Spleen (tissue), 11 donors: ENCODE measurements around the gene TACR1. TPM values are rescaled to one million over a fixed set of nuclear protein-coding genes. Genes with fewer than 3 reads are reported as not detected.

Experiments
- DNase-seq: peaks from one replicate; pipeline ENCODE4 v3.0.0-alpha.2; 2020
- H3K27ac ChIP-seq, 8 donors: fragments of 200-600 bp; sonication (generic) in 7 of 8; 1 replicate in 4 of 8; 2 replicates in 4 of 8; pipeline versions ENCODE4 v1.5.0 to v1.8.0; 2016 to 2021; ENCODE audit warnings: inconsistent platforms in 4 of 8, mild to moderate bottlenecking in 4 of 8, moderate library complexity in 1 of 8
- H3K27me3 ChIP-seq, 7 donors: fragments of 200-600 bp; sonication (generic) in 6 of 7; replicated peaks in 1 of 7; 1 replicate in 4 of 7; 2 replicates in 3 of 7; pipeline versions ENCODE4 v1.5.0 to v1.8.0; 2016 to 2021; ENCODE audit warnings: inconsistent platforms in 3 of 7, mild to moderate bottlenecking in 1 of 7
- H3K36me3 ChIP-seq, 6 donors: fragments of 200-600 bp; sonication (generic) in 5 of 6; 1 replicate in 4 of 6; 2 replicates in 2 of 6; pipeline versions ENCODE4 v1.5.0 to v1.8.0; 2016 to 2021; ENCODE audit warnings: inconsistent platforms in 2 of 6
- H3K4me1 ChIP-seq, 6 donors: fragments of 200-600 bp; sonication (generic) in 5 of 6; 1 replicate in 3 of 6; 2 replicates in 3 of 6; pipeline versions ENCODE4 v1.5.0 to v1.8.0; 2016 to 2021; ENCODE audit warnings: inconsistent platforms in 3 of 6
- H3K4me3 ChIP-seq, 8 donors: fragments of 200-600 bp; sonication (generic) in 7 of 8; 1 replicate in 4 of 8; 2 replicates in 4 of 8; pipeline versions ENCODE4 v1.5.0 to v1.8.0; 2016 to 2021; ENCODE audit warnings: inconsistent platforms in 4 of 8, mild to moderate bottlenecking in 4 of 8, moderate library complexity in 2 of 8
- H3K9me3 ChIP-seq, 8 donors: fragments of 200-600 bp; sonication (generic) in 7 of 8; 1 replicate in 4 of 8; 2 replicates in 4 of 8; pipeline versions ENCODE4 v1.5.0 to v1.8.0; 2016 to 2021; ENCODE audit warnings: inconsistent platforms in 4 of 8
- CTCF ChIP-seq, 11 experiments: fragments of 200-600 bp in 7 of 11; fragments of 450-650 bp in 4 of 11; sonication (generic) in 4 of 11; IDR thresholded peaks in 8 of 11; conservative IDR thresholded peaks in 3 of 11; 1 replicate in 7 of 11; 2 replicates in 4 of 11; pipeline versions ENCODE4 v1.4.0 to v1.8.0; 2016 to 2021; ENCODE audit warnings: antibody characterized with exemption in 11 of 11, inconsistent platforms in 4 of 11, mild to moderate bottlenecking in 1 of 11
- POLR2A ChIP-seq, 3 donors: fragments of 450-650 bp; IDR thresholded peaks; one replicate each; pipeline ENCODE4 v1.5.1; 2017; ENCODE audit warnings: antibody characterized with exemption in 3 of 3, mild to moderate bottlenecking in 1 of 3
- POLR2AphosphoS5 ChIP-seq, 3 donors: sonication (generic); formaldehyde crosslinking; IDR thresholded peaks; one replicate each; pipeline ENCODE4 v1.5.1; 2017; ENCODE audit warnings: antibody characterized with exemption in 3 of 3
- WGBS, 5 donors: extraction: QIAGEN DNeasy Blood & Tissue Kit in 3 of 5; methylation state at CpG; one replicate each; pipeline versions ENCODE4 v1.1.5 to v1.1.7; 2013 to 2018; 5-methylcytosine and 5-hydroxymethylcytosine counted together
- intact Hi-C: fragments of 100-400 bp; cut with DNase I; formaldehyde crosslinking; loops from one replicate; pipeline ENCODE4 v1.15.0; 2023; ENCODE audit warnings: low total_unique reads
- polyA plus RNA-seq, 3 donors: library from polyadenylated mRNA; stranded (reverse); fragments of 200-250 nt; gene quantifications; one replicate each; pipeline ENCODE4 v1.2.1, GENCODE V29; 2013
- total RNA-seq, 7 donors: library from RNA; depleted of rRNA in 3 of 7; stranded (reverse); fragments of >200 nt in 3 of 7; fragmentation: NEBNext Ultra II Directional in 4 of 7; extraction: Animal tissue kit (Norgen Biotek cat#: 25700) in 4 of 7; gene quantifications; one replicate each; pipeline versions ENCODE4 v1.1.0 to v1.2.1, GENCODE V29; 2016 to 2021
- donor health status: healthy with polysubstance abuse.
- donor health status: DM: no; HTN: no; CAD: no; lungs with moderate emphysema.
- donor health status: DM: no; HTN: no; CAD: no.
- donor health status: Bipolar disorder and iron deficiency.
- donor health status: healthy.
- donor health status: DM: no; HTN: no; CAD: no.
- donor health status: DM: yes; HTN: yes; CAD: no.

Gene TACR1
- total and polyA plus RNA-seq, 10 donors, result 0.02 to 0.28 (median 0.13) TPM; not detected in 3

GRCh38 chr2:75170889-75171288, 28.4 kb downstream of the TACR1 start:
- H3K36me3 ChIP-seq, result no peaks in the 10 kb centered on the region
- intact Hi-C loops, result no loop called here
- H3K27ac ChIP-seq, result no peak overlapping the region
- peaks cover 0 to 6% (median 0%) of the 10 kb centered on the region in 8 donors for H3K9me3 ChIP-seq
- no peak for DNase-seq
- H3K4me3 ChIP-seq, result no peak overlapping the region
- no peaks in the 10 kb centered on the region for H3K27me3 ChIP-seq
- TF ChIP-seq CTCF (IDR thresholded peaks at IDR 0.05 in 8 of 11, conservative IDR thresholded peaks at IDR 0.05 in 3 of 11), result no peak
- TF ChIP-seq POLR2A (IDR thresholded peaks at IDR 0.05), result no peak
- TF ChIP-seq POLR2AphosphoS5 (IDR thresholded peaks at IDR 0.05), result no peak
- H3K4me1 ChIP-seq, result no peaks in the 10 kb centered on the region
- 96 to 100% (median 98%) methylated on average over 2 of the region's 2 CpGs for WGBS, 5 donors

- no peak for DNase-seq
- no peak for TF ChIP-seq POLR2AphosphoS5 (IDR thresholded peaks at IDR 0.05)
- no peak for TF ChIP-seq CTCF (IDR thresholded peaks at IDR 0.05 in 8 of 11, conservative IDR thresholded peaks at IDR 0.05 in 3 of 11)
- TF ChIP-seq POLR2A (IDR thresholded peaks at IDR 0.05), result no peak
- Histone ChIP-seq H3K4me1 (no peaks in the 10 kb centered on the region), H3K27me3 (no peaks in the 10 kb centered on the region), H3K27ac (no peak overlapping the region), H3K4me3 (no peak overlapping the region), H3K36me3 (no peaks in the 10 kb centered on the region), H3K9me3 (peaks cover 0 to 6% (median 0%) of the 10 kb centered on the region in 8 donors)
- intact Hi-C loops, result no loop called here
- 60 to 77% (median 68%) methylated on average over 2 of the region's 2 CpGs for WGBS, 5 donors
Observed at GRCh38 chr2:75168186-75168585, 31.1 kb downstream of the TACR1 start.

GRCh38 chr2:75166491-75166890, 32.8 kb downstream of the TACR1 start:
- intact Hi-C loops, result no loop called here
- DNase-seq, result no peak
- WGBS, 5 donors, result 83 to 91% (median 88%) methylated on average over 3 of the region's 3 CpGs
- TF ChIP-seq POLR2AphosphoS5 (IDR thresholded peaks at IDR 0.05), result no peak
- TF ChIP-seq CTCF (IDR thresholded peaks at IDR 0.05 in 8 of 11, conservative IDR thresholded peaks at IDR 0.05 in 3 of 11), result no peak
- TF ChIP-seq POLR2A (IDR thresholded peaks at IDR 0.05), result no peak
- Histone ChIP-seq H3K4me1 (no peaks in the 10 kb centered on the region), H3K27ac (no peak overlapping the region), H3K27me3 (no peaks in the 10 kb centered on the region), H3K9me3 (peaks cover 0 to 6% (median 0%) of the 10 kb centered on the region in 8 donors), H3K36me3 (no peaks in the 10 kb centered on the region), H3K4me3 (no peak overlapping the region)

- Histone ChIP-seq H3K4me3 (no peak overlapping the region), H3K4me1 (no peaks in the 10 kb centered on the region), H3K27me3 (no peaks in the 10 kb centered on the region), H3K27ac (no peak overlapping the region), H3K36me3 (no peaks in the 10 kb centered on the region), H3K9me3 (no peaks in the 10 kb centered on the region)
- intact Hi-C loops, result no loop called here
- no peak for DNase-seq
- TF ChIP-seq CTCF (IDR thresholded peaks at IDR 0.05 in 8 of 11, conservative IDR thresholded peaks at IDR 0.05 in 3 of 11), result no peak
- TF ChIP-seq POLR2A (IDR thresholded peaks at IDR 0.05), result no peak
- peak in 1 of 3 donors; percentile 35 for TF ChIP-seq POLR2AphosphoS5 (IDR thresholded peaks at IDR 0.05)
- 46 to 68% (median 56%) methylated on average over 2 of the region's 2 CpGs for WGBS, 5 donors
Observed at GRCh38 chr2:75162897-75163296, 36.4 kb downstream of the TACR1 start.
